Thyroid gland (tissue), 4 donors: ENCODE data around the gene GRIK4.

ENCODE experiments used
- CTCF ChIP-seq, 6 experiments: fragments of 200-600 bp in 3 of 6; fragments of 450-650 bp in 3 of 6; sonication (generic) in 3 of 6; IDR thresholded peaks; one replicate each; pipeline ENCODE4 v1.5.1; 2016 to 2019; ENCODE audit warnings: antibody characterized with exemption in 6 of 6, mild to moderate bottlenecking in 2 of 6, inconsistent platforms in 1 of 6, moderate library complexity in 1 of 6
- POLR2A ChIP-seq, 2 donors: fragments of 450-650 bp; IDR thresholded peaks; one replicate each; pipeline ENCODE4 v1.6.1; 2017; ENCODE audit warnings: antibody characterized with exemption in 2 of 2, mild to moderate bottlenecking in 2 of 2, moderate library complexity in 1 of 2

- TF ChIP-seq CTCF (IDR thresholded peaks at IDR 0.05) (no peak), POLR2A (IDR thresholded peaks at IDR 0.05) (no peak)
Measured at GRCh38 chr11:120811731-120812130, 300.2 kb downstream of the GRIK4 start.
